Hepatic stellate cell (primary cell): ENCODE results near the gene DYSF.

Experiments
- DNase-seq: peaks from one replicate; pipeline ENCODE4 v3.0.0; 2011; ENCODE audit warnings: low spot score

DYSF gene

GRCh38 chr2:71502941-71503738 lies 49.8 kb downstream of the DYSF start:
- no peak for DNase-seq

- peak; percentile 58 for DNase-seq
These were observed 50.5 kb downstream of the DYSF start for GRCh38 chr2:71503837-71504236.

GRCh38 chr2:71504611-71505010 lies 51.2 kb downstream of the DYSF start:
- no peak for DNase-seq

GRCh38 chr2:71505086-71505769 lies 51.9 kb downstream of the DYSF start:
- no peak for DNase-seq

- no peak for DNase-seq
These were observed 52.4 kb downstream of the DYSF start for GRCh38 chr2:71505770-71506140.

GRCh38 chr2:71506222-71507153 lies 53.1 kb downstream of the DYSF start:
- DNase-seq: no peak

GRCh38 chr2:71507476-71507875 lies 54.1 kb downstream of the DYSF start:
- no peak for DNase-seq

- DNase-seq: peak; percentile 83
These were observed 56.9 kb downstream of the DYSF start for GRCh38 chr2:71510196-71510807.

GRCh38 chr2:71510938-71511337 lies 57.6 kb downstream of the DYSF start:
- DNase-seq: no peak

- no peak for DNase-seq
These were observed 58.4 kb downstream of the DYSF start for GRCh38 chr2:71511776-71512175.

GRCh38 chr2:71512386-71512785 lies 59.0 kb downstream of the DYSF start:
- DNase-seq: no peak

GRCh38 chr2:71513096-71513495 lies 59.7 kb downstream of the DYSF start:
- DNase-seq: no peak

GRCh38 chr2:71513721-71514120 lies 60.4 kb downstream of the DYSF start:
- DNase-seq: no peak

- DNase-seq: no peak
These were observed 63.0 kb downstream of the DYSF start for GRCh38 chr2:71516253-71516888.

GRCh38 chr2:71517851-71518250 lies 64.5 kb downstream of the DYSF start:
- no peak for DNase-seq

- no peak for DNase-seq
These were observed 68.1 kb downstream of the DYSF start for GRCh38 chr2:71521436-71521950.

GRCh38 chr2:71524476-71524875 lies 71.1 kb downstream of the DYSF start:
- DNase-seq: no peak

- DNase-seq: no peak
These were observed 72.8 kb downstream of the DYSF start for GRCh38 chr2:71526141-71526540.

- DNase-seq: no peak
These were observed 73.6 kb downstream of the DYSF start for GRCh38 chr2:71526975-71527374.

GRCh38 chr2:71528131-71528591 lies 74.8 kb downstream of the DYSF start:
- DNase-seq: no peak

GRCh38 chr2:71528749-71529148 lies 75.4 kb downstream of the DYSF start:
- no peak for DNase-seq
